Fibroblast of lung (primary cell): ENCODE results near the gene NR6A1. TPM values are rescaled to one million over a fixed set of nuclear protein-coding genes. Genes with fewer than 3 reads are reported as not detected.

Source experiments
- DNase-seq, 2 donors: peaks; one replicate each; pipeline versions ENCODE4 v3.0.0 to v3.0.0-alpha.2; 2010; ENCODE audit warnings: low read depth in 2 of 2
- H2AFZ ChIP-seq: 2 replicates; pipeline ENCODE4 v1.5.1; 2012; ENCODE audit warnings: low read length, control low read depth, inconsistent platforms
- H3K27ac ChIP-seq: 2 replicates; pipeline ENCODE4 v1.5.1; 2011; ENCODE audit warnings: low read length, control low read depth; ENCODE audit not compliant: insufficient read depth
- H3K27me3 ChIP-seq: 2 replicates; pipeline ENCODE4 v1.5.1; 2011; ENCODE audit warnings: mild to moderate bottlenecking, low read length; ENCODE audit not compliant: control insufficient read depth, insufficient read depth
- H3K36me3 ChIP-seq: 2 replicates; pipeline ENCODE4 v1.5.1; 2011; ENCODE audit warnings: low read length; ENCODE audit not compliant: control insufficient read depth, insufficient read depth
- H3K4me1 ChIP-seq: 2 replicates; pipeline ENCODE4 v1.5.1; 2011; ENCODE audit warnings: low read length; ENCODE audit not compliant: control insufficient read depth, insufficient read depth; ENCODE audit errors: extremely low read depth
- H3K4me2 ChIP-seq: 2 replicates; pipeline ENCODE4 v1.5.1; 2011; ENCODE audit warnings: low read length, control low read depth; ENCODE audit not compliant: insufficient read depth; ENCODE audit errors: extremely low read depth
- H3K4me3 ChIP-seq, 4 experiments: fragments of 200-600 bp in 1 of 4; sonication (generic) in 1 of 4; replicated peaks in 1 of 4; 2 replicates each; pipeline ENCODE4 v1.5.1; 2011 to 2016; ENCODE audit warnings: low read length in 4 of 4, low read depth in 3 of 4, mild to moderate bottlenecking in 3 of 4, control low read depth in 2 of 4, inconsistent platforms in 1 of 4, mixed read lengths in 1 of 4; ENCODE audit not compliant: insufficient read depth in 1 of 4; ENCODE audit errors: control extremely low read depth in 1 of 4
- H3K79me2 ChIP-seq: 2 replicates; pipeline ENCODE4 v1.5.1; 2012; ENCODE audit warnings: mild to moderate bottlenecking, low read length, inconsistent platforms; ENCODE audit not compliant: control insufficient read depth, insufficient read depth
- H3K9ac ChIP-seq: 2 replicates; pipeline ENCODE4 v1.5.1; 2011; ENCODE audit warnings: mild to moderate bottlenecking, low read length, control low read depth; ENCODE audit not compliant: insufficient read depth
- H3K9me3 ChIP-seq: 2 replicates; pipeline ENCODE4 v1.5.1; 2012; ENCODE audit warnings: low read depth, low read length; ENCODE audit not compliant: control insufficient read depth, insufficient read depth
- H4K20me1 ChIP-seq: 2 replicates; pipeline ENCODE4 v1.5.1; 2011; ENCODE audit warnings: low read length; ENCODE audit not compliant: control insufficient read depth, insufficient read depth; ENCODE audit errors: extremely low read depth
- CTCF ChIP-seq, 2 donors: IDR thresholded peaks in 1 of 2; conservative IDR thresholded peaks in 1 of 2; 1 replicate in 1 of 2; 2 replicates in 1 of 2; pipeline ENCODE4 v1.5.1; 2011 to 2012; ENCODE audit warnings: low read length in 2 of 2, control low read depth in 1 of 2, inconsistent platforms in 1 of 2, low read depth in 1 of 2, mild to moderate bottlenecking in 1 of 2
- EZH2 ChIP-seq: IDR thresholded peaks from 2 replicates; pipeline ENCODE4 v1.5.1; 2012; ENCODE audit warnings: low read length, control low read depth, mild to moderate bottlenecking; ENCODE audit errors: missing control alignments
- polyA plus RNA-seq, 2 donors: library from polyadenylated mRNA; depleted of rRNA in 1 of 2; stranded (reverse) in 1 of 2; unstranded in 1 of 2; fragments of >200 nt; gene quantifications; 2 replicates each; pipeline ENCODE4 v1.2.1, GENCODE V29; 2011 to 2012; ENCODE audit warnings: missing spikeins in 1 of 2
- total RNA-seq: library from RNA; depleted of rRNA; stranded (reverse); fragments of >200 nt; gene quantifications from 2 replicates; pipeline ENCODE4 v1.2.1, GENCODE V29; 2014

The NR6A1 gene
- total and polyA plus RNA-seq, 2 donors (not counting 1 experiment from before 2014, with no cell fraction given): 0.07 to 0.50 TPM

GRCh38 chr9:124475868-124476690 lies 295.0 kb downstream of the NR6A1 start:
- Histone ChIP-seq H4K20me1 (no peaks in the 10 kb centered on the region), H3K4me2 (no peak overlapping the region), H3K9me3 (no peaks in the 10 kb centered on the region), H3K36me3 (no peaks in the 10 kb centered on the region), H3K4me3 (no peak overlapping the region), H3K4me1 (no peaks in the 10 kb centered on the region), H3K79me2 (no peaks in the 10 kb centered on the region), H3K9ac (no peak overlapping the region), H2AFZ (no peak overlapping the region), H3K27me3 (peaks cover 22% of the 10 kb centered on the region), H3K27ac (no peak overlapping the region)
- TF ChIP-seq CTCF (conservative IDR thresholded peaks at IDR 0.05 in 1 of 2, IDR thresholded peaks at IDR 0.05 in 1 of 2; ENCODE audit: low read depth in 1 of 2, low read length in 2 of 2) (no peak), EZH2 (no peak)
- no peak for DNase-seq

- no peaks in the 10 kb centered on the region for H3K9me3 ChIP-seq
- H3K4me3 ChIP-seq: no peak overlapping the region
- no peaks in the 10 kb centered on the region for H3K79me2 ChIP-seq
- TF ChIP-seq EZH2 (no peak), CTCF (conservative IDR thresholded peaks at IDR 0.05 in 1 of 2, IDR thresholded peaks at IDR 0.05 in 1 of 2; ENCODE audit: low read depth in 1 of 2, low read length in 2 of 2) (no peak)
- no peaks in the 10 kb centered on the region for H3K36me3 ChIP-seq
- H2AFZ ChIP-seq: no peak overlapping the region
- DNase-seq: no peak
- H3K4me1 ChIP-seq: no peaks in the 10 kb centered on the region
- no peaks in the 10 kb centered on the region for H4K20me1 ChIP-seq
- H3K4me2 ChIP-seq: no peak overlapping the region
- no peak overlapping the region for H3K9ac ChIP-seq
- no peak overlapping the region for H3K27ac ChIP-seq
- peaks cover 22% of the 10 kb centered on the region for H3K27me3 ChIP-seq
These were observed 295.8 kb downstream of the NR6A1 start for GRCh38 chr9:124475158-124475867.

GRCh38 chr9:124474151-124474550 lies 297.0 kb downstream of the NR6A1 start:
- DNase-seq: no peak

More at GRCh38 chr9:124474151-124474550, 297.0 kb downstream of the NR6A1 start:
- TF ChIP-seq CTCF (conservative IDR thresholded peaks at IDR 0.05 in 1 of 2, IDR thresholded peaks at IDR 0.05 in 1 of 2; ENCODE audit: low read depth in 1 of 2, low read length in 2 of 2): no peak
- H3K27me3 ChIP-seq: peaks cover 14% of the 10 kb centered on the region
- H3K4me2 ChIP-seq: no peak overlapping the region
- H3K4me1 ChIP-seq: no peaks in the 10 kb centered on the region
- H4K20me1 ChIP-seq: no peaks in the 10 kb centered on the region
- no peaks in the 10 kb centered on the region for H3K36me3 ChIP-seq
- H3K4me3 ChIP-seq: no peak overlapping the region
- H3K9me3 ChIP-seq: no peaks in the 10 kb centered on the region
- H3K9ac ChIP-seq: no peak overlapping the region
- no peaks in the 10 kb centered on the region for H3K79me2 ChIP-seq
- H3K27ac ChIP-seq: no peak overlapping the region
- no peak overlapping the region for H2AFZ ChIP-seq
